ENCODE measurements around the gene KIRREL1.

GRCh38 chr1:158124999-158125398 lies 131.6 kb downstream of the KIRREL1 start:
- TF ChIP-seq, protein P1, sequence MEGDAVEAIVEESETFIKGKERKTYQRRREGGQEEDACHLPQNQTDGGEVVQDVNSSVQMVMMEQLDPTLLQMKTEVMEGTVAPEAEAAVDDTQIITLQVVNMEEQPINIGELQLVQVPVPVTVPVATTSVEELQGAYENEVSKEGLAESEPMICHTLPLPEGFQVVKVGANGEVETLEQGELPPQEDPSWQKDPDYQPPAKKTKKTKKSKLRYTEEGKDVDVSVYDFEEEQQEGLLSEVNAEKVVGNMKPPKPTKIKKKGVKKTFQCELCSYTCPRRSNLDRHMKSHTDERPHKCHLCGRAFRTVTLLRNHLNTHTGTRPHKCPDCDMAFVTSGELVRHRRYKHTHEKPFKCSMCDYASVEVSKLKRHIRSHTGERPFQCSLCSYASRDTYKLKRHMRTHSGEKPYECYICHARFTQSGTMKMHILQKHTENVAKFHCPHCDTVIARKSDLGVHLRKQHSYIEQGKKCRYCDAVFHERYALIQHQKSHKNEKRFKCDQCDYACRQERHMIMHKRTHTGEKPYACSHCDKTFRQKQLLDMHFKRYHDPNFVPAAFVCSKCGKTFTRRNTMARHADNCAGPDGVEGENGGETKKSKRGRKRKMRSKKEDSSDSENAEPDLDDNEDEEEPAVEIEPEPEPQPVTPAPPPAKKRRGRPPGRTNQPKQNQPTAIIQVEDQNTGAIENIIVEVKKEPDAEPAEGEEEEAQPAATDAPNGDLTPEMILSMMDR (IDR thresholded peaks at IDR 0.05; ENCODE audit: insufficient read depth, low read depth, low read length): peak; percentile 99
- no peak for TF ChIP-seq EZH2 (IDR thresholded peaks at IDR 0.05; ENCODE audit: insufficient read depth, low read length)
